ENCODE data around the gene TRAPPC14.

DNA sequence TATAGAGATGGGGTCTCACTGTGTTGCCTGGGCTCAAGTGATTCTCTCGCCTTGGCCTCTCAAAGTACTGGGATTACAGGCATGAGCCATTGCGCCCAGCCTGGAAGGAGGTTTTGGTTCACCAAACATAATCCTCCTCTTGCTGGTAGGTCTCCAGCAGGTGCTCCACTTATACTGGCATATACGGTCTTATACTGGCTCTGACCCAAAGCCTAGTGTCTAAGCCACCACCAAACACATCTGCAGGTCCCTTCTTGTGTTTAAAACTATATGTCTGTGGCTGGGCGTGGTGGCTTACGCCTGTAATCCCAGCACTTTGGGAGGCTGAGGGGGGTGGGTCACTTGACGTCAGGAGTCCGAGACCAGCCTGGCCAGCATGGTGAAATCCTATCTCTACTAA lies 26.4 kb downstream of the TRAPPC14 start:
- TF ChIP-seq, protein P1, sequence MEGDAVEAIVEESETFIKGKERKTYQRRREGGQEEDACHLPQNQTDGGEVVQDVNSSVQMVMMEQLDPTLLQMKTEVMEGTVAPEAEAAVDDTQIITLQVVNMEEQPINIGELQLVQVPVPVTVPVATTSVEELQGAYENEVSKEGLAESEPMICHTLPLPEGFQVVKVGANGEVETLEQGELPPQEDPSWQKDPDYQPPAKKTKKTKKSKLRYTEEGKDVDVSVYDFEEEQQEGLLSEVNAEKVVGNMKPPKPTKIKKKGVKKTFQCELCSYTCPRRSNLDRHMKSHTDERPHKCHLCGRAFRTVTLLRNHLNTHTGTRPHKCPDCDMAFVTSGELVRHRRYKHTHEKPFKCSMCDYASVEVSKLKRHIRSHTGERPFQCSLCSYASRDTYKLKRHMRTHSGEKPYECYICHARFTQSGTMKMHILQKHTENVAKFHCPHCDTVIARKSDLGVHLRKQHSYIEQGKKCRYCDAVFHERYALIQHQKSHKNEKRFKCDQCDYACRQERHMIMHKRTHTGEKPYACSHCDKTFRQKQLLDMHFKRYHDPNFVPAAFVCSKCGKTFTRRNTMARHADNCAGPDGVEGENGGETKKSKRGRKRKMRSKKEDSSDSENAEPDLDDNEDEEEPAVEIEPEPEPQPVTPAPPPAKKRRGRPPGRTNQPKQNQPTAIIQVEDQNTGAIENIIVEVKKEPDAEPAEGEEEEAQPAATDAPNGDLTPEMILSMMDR (IDR thresholded peaks at IDR 0.05), result no peak
- TF ChIP-seq POLR2AphosphoS5 (IDR thresholded peaks at IDR 0.05), result no peak

Data from breast epithelium (tissue), 3 donors.